ENCODE measurements around the gene HYI. TPM values are rescaled to one million over a fixed set of nuclear protein-coding genes. Genes with fewer than 3 reads are reported as not detected.

Gene HYI
- total RNA-seq, 1 experiment from 2014 or later: 55.3 TPM

DNA sequence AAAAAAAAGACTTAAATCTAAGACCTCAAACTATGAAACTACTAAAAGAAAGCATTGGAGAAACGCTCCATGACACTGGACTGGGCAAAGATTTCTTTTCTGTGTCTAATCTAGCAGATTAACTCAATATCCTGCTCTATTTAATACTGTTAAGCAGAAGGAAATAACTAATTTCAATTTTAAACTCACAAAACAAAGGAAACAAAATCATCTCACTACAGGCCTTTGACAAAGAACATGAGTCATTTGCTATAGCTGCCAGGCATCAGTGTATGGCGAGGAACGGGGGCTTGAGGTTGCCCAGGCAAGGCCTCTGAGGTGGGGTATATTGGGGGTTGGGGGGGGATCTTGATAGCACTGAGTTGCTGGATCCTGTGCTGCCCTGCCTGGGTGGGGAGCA is 43.2 kb downstream of the HYI start:
- no peaks in the 10 kb centered on the region for H3K9me3 ChIP-seq (ENCODE audit: control insufficient read depth, insufficient read depth, low read depth, low read length)
- H3K36me3 ChIP-seq (ENCODE audit: control insufficient read depth, insufficient read depth, low read length): no peaks in the 10 kb centered on the region; the same call in 1 of the 2 replicates
- intact Hi-C loops (cut with micrococcal nuclease; ENCODE audit: unreplicated experiment): loop anchor here (5.0 kb wide), 1 partner anchor 183 kb away; no protein-coding TSS in a partner anchor
- DNase-seq (ENCODE audit: low read depth, low spot score) (no peak), ATAC-seq (no peak)
- H3K4me3 ChIP-seq (ENCODE audit: low read depth in 2 of 2, low read length in 2 of 2): no peak overlapping the region
- no peak overlapping the region for H3K27ac ChIP-seq (ENCODE audit: low read length)
- no TSS peak for BruUV-seq (replicated peaks)
- in situ Hi-C loops (cut with HindIII; ENCODE audit: low pct_unique_long_range_greater_than_20kb, low sequenced_read_pairs): no loop called here
- POLR2A ChIA-PET: no interaction called here
- CTCF ChIA-PET: no interaction called here
- no peaks in the 10 kb centered on the region for H3K27me3 ChIP-seq (ENCODE audit: control insufficient read depth, insufficient read depth, low read length)
- TF ChIP-seq POLR2AphosphoS5 (IDR thresholded peaks at IDR 0.05; ENCODE audit: low read depth, low read length): no peak
- no peak for TF ChIP-seq CTCF (IDR thresholded peaks at IDR 0.05)
- no peak for TF ChIP-seq TCF7L2 (IDR thresholded peaks at IDR 0.05; ENCODE audit: low read depth, low read length)
- TF ChIP-seq, protein P1, sequence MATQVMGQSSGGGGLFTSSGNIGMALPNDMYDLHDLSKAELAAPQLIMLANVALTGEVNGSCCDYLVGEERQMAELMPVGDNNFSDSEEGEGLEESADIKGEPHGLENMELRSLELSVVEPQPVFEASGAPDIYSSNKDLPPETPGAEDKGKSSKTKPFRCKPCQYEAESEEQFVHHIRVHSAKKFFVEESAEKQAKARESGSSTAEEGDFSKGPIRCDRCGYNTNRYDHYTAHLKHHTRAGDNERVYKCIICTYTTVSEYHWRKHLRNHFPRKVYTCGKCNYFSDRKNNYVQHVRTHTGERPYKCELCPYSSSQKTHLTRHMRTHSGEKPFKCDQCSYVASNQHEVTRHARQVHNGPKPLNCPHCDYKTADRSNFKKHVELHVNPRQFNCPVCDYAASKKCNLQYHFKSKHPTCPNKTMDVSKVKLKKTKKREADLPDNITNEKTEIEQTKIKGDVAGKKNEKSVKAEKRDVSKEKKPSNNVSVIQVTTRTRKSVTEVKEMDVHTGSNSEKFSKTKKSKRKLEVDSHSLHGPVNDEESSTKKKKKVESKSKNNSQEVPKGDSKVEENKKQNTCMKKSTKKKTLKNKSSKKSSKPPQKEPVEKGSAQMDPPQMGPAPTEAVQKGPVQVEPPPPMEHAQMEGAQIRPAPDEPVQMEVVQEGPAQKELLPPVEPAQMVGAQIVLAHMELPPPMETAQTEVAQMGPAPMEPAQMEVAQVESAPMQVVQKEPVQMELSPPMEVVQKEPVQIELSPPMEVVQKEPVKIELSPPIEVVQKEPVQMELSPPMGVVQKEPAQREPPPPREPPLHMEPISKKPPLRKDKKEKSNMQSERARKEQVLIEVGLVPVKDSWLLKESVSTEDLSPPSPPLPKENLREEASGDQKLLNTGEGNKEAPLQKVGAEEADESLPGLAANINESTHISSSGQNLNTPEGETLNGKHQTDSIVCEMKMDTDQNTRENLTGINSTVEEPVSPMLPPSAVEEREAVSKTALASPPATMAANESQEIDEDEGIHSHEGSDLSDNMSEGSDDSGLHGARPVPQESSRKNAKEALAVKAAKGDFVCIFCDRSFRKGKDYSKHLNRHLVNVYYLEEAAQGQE (IDR thresholded peaks at IDR 0.05; ENCODE audit: insufficient read depth in 1 of 2, low read depth in 2 of 2, low read length in 1 of 2): no peak
- no peak for TF ChIP-seq SIN3A (IDR thresholded peaks at IDR 0.05; ENCODE audit: borderline replicate concordance, insufficient read depth, low read depth, low read length)
- H3K4me1 ChIP-seq (ENCODE audit: control insufficient read depth, insufficient read depth, low read length): no peaks in the 10 kb centered on the region

DNA sequence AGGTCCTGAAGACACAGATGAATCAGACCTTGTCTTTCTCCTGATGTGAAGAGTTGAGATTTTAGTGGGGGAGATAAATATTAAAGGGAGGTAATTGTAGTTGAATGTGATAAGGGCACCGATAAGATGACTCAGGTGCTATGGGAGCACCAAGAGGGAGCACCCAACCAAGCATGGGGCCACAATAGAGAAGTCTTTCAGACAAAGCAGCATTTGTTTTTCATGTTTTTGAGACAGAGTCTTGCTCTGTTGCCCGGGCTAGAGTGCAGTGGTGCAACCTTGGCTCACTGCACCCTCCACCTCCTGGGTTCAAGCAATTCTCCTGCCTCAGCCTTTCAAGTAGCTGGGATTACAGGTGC is 47.9 kb downstream of the HYI start:
- DNase-seq (ENCODE audit: low read depth, low spot score) (no peak), ATAC-seq (no peak)
- intact Hi-C loops (cut with micrococcal nuclease; ENCODE audit: unreplicated experiment): no loop called here
- ChIA-PET CTCF (no interaction called here), POLR2A (no interaction called here)
- no peak overlapping the region for H3K4me3 ChIP-seq (ENCODE audit: low read depth in 2 of 2, low read length in 2 of 2)
- no peaks in the 10 kb centered on the region for H3K27me3 ChIP-seq (ENCODE audit: control insufficient read depth, insufficient read depth, low read length)
- no peaks in the 10 kb centered on the region for H3K9me3 ChIP-seq (ENCODE audit: control insufficient read depth, insufficient read depth, low read depth, low read length)
- BruUV-seq (replicated peaks): no TSS peak
- H3K4me1 ChIP-seq (ENCODE audit: control insufficient read depth, insufficient read depth, low read length): no peaks in the 10 kb centered on the region
- H3K27ac ChIP-seq (ENCODE audit: low read length): no peak overlapping the region
- in situ Hi-C loops (cut with HindIII; ENCODE audit: low pct_unique_long_range_greater_than_20kb, low sequenced_read_pairs): no loop called here
- TF ChIP-seq SIN3A (IDR thresholded peaks at IDR 0.05; ENCODE audit: borderline replicate concordance, insufficient read depth, low read depth, low read length): no peak
- TF ChIP-seq, protein P1 (IDR thresholded peaks at IDR 0.05; ENCODE audit: insufficient read depth in 1 of 2, low read depth in 2 of 2, low read length in 1 of 2): no peak
- TF ChIP-seq CTCF (IDR thresholded peaks at IDR 0.05): no peak
- TF ChIP-seq TCF7L2 (IDR thresholded peaks at IDR 0.05; ENCODE audit: low read depth, low read length): no peak
- TF ChIP-seq POLR2AphosphoS5 (IDR thresholded peaks at IDR 0.05; ENCODE audit: low read depth, low read length): no peak
- no peaks in the 10 kb centered on the region; the same call in 1 of the 2 replicates for H3K36me3 ChIP-seq (ENCODE audit: control insufficient read depth, insufficient read depth, low read length)
